ENCODE results near the gene AREL1.

AREL1 gene

GRCh38 chr14:74652541-74652940 is 60.3 kb downstream of the AREL1 start:
- no peak for TF ChIP-seq CTCF (IDR thresholded peaks at IDR 0.05; ENCODE audit: poor library complexity, severe bottlenecking)
- Histone ChIP-seq H3K27ac (ENCODE audit: poor library complexity, severe bottlenecking) (peak overlapping the region; percentile 49), H3K27me3 (ENCODE audit: insufficient read depth, poor library complexity, severe bottlenecking) (no peaks in the 10 kb centered on the region), H3K4me3 (ENCODE audit: severe bottlenecking) (no peak overlapping the region), H3K36me3 (ENCODE audit: low read depth) (peaks cover 7% of the 10 kb centered on the region; the same call in 1 of the 2 replicates), H3K4me1 (ENCODE audit: insufficient read depth, poor library complexity, severe bottlenecking) (peaks cover 60% of the 10 kb centered on the region), H3K9me3 (ENCODE audit: severe bottlenecking) (no peaks in the 10 kb centered on the region)
- DNase-seq (ENCODE audit: low spot score) (no peak), ATAC-seq (ENCODE audit: low read depth) (no peak)

GRCh38 chr14:74650927-74651686 is 61.8 kb downstream of the AREL1 start:
- DNase-seq (ENCODE audit: low spot score) (no peak), ATAC-seq (ENCODE audit: low read depth) (no peak)
- Histone ChIP-seq H3K9me3 (ENCODE audit: severe bottlenecking) (no peaks in the 10 kb centered on the region), H3K36me3 (ENCODE audit: low read depth) (no peaks in the 10 kb centered on the region; the same call in 1 of the 2 replicates), H3K4me1 (ENCODE audit: insufficient read depth, poor library complexity, severe bottlenecking) (peaks cover 47% of the 10 kb centered on the region), H3K27ac (ENCODE audit: poor library complexity, severe bottlenecking) (peak overlapping the region; percentile 49), H3K4me3 (ENCODE audit: severe bottlenecking) (no peak overlapping the region), H3K27me3 (ENCODE audit: insufficient read depth, poor library complexity, severe bottlenecking) (no peaks in the 10 kb centered on the region)
- no peak for TF ChIP-seq CTCF (IDR thresholded peaks at IDR 0.05; ENCODE audit: poor library complexity, severe bottlenecking)

GRCh38 chr14:74649673-74650072 is 63.2 kb downstream of the AREL1 start:
- peak; percentile 69 for ATAC-seq (ENCODE audit: low read depth)

GRCh38 chr14:74649167-74649566 is 63.7 kb downstream of the AREL1 start:
- Histone ChIP-seq H3K36me3 (ENCODE audit: low read depth) (no peaks in the 10 kb centered on the region; the same call in 1 of the 2 replicates), H3K27me3 (ENCODE audit: insufficient read depth, poor library complexity, severe bottlenecking) (no peaks in the 10 kb centered on the region), H3K9me3 (ENCODE audit: severe bottlenecking) (no peaks in the 10 kb centered on the region), H3K27ac (ENCODE audit: poor library complexity, severe bottlenecking) (peak overlapping the region; percentile 49), H3K4me3 (ENCODE audit: severe bottlenecking) (no peak overlapping the region), H3K4me1 (ENCODE audit: insufficient read depth, poor library complexity, severe bottlenecking) (peaks cover 34% of the 10 kb centered on the region)
- ATAC-seq (ENCODE audit: low read depth), result peak; percentile 2; the same call in 2 of the 3 replicates
- no peak for DNase-seq (ENCODE audit: low spot score)
- TF ChIP-seq CTCF (IDR thresholded peaks at IDR 0.05; ENCODE audit: poor library complexity, severe bottlenecking), result no peak

More at GRCh38 chr14:74649673-74650072, 63.2 kb downstream of the AREL1 start:
- H3K27me3 ChIP-seq (ENCODE audit: insufficient read depth, poor library complexity, severe bottlenecking), result no peaks in the 10 kb centered on the region
- H3K9me3 ChIP-seq (ENCODE audit: severe bottlenecking), result no peaks in the 10 kb centered on the region
- no peak for DNase-seq (ENCODE audit: low spot score)
- TF ChIP-seq CTCF (IDR thresholded peaks at IDR 0.05; ENCODE audit: poor library complexity, severe bottlenecking), result no peak
- peaks cover 34% of the 10 kb centered on the region for H3K4me1 ChIP-seq (ENCODE audit: insufficient read depth, poor library complexity, severe bottlenecking)
- no peaks in the 10 kb centered on the region; the same call in 1 of the 2 replicates for H3K36me3 ChIP-seq (ENCODE audit: low read depth)
- H3K27ac ChIP-seq (ENCODE audit: poor library complexity, severe bottlenecking), result peak overlapping the region; percentile 49
- H3K4me3 ChIP-seq (ENCODE audit: severe bottlenecking), result no peak overlapping the region

- no peaks in the 10 kb centered on the region for H3K27me3 ChIP-seq (ENCODE audit: insufficient read depth, poor library complexity, severe bottlenecking)
- H3K9me3 ChIP-seq (ENCODE audit: severe bottlenecking), result no peaks in the 10 kb centered on the region
- no peaks in the 10 kb centered on the region; the same call in 1 of the 2 replicates for H3K36me3 ChIP-seq (ENCODE audit: low read depth)
- H3K27ac ChIP-seq (ENCODE audit: poor library complexity, severe bottlenecking), result peak overlapping the region; percentile 49
- no peak for TF ChIP-seq CTCF (IDR thresholded peaks at IDR 0.05; ENCODE audit: poor library complexity, severe bottlenecking)
- no peak overlapping the region for H3K4me3 ChIP-seq (ENCODE audit: severe bottlenecking)
- H3K4me1 ChIP-seq (ENCODE audit: insufficient read depth, poor library complexity, severe bottlenecking), result peaks cover 34% of the 10 kb centered on the region
- ATAC-seq (ENCODE audit: low read depth), result no peak
- DNase-seq (ENCODE audit: low spot score), result no peak
Observed at GRCh38 chr14:74648601-74649000, 64.3 kb downstream of the AREL1 start.
